ENCODE results near the gene ELAC1.
"Not testable (repeated sequence)": the region's sequence is repeated elsewhere in the genome, so short reads cannot be mapped to it uniquely, and the experiment has no call there.

Gene ELAC1

GRCh38 chr18:50967714-50968661 lies at the start of gene ELAC1:
ELAC1 (plus strand) TSS chr18:50968040; CDS start chr18:50974405, 6,365 bp downstream.
- peak; percentile 34 to 45 for DNase-seq (ENCODE audit: low read depth in 1 of 2, low spot score in 1 of 2)

DNA sequence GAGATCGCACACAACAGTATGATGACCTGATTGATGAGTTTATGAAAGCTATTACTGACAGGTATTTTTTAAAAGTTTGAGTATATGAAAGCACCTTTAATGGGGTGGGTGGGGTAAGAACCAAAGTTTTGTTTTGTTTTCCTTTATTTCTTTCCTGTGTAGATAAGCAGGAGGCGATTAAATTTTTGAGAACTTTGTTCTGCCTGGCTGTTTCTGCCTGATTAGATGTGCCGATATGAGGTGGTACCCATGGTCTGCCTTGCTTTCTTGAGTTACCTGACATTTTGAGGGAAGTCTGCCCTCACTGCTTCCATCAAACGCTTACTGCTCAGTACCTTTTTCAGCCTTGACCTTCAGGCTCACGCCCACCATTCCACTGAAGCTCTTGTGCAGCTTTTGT lies 49.7 kb upstream of the ELAC1 start:
- DNase-seq (ENCODE audit: low read depth in 1 of 2, low spot score in 1 of 2) = no peak

- no peak for DNase-seq (ENCODE audit: low read depth in 1 of 2, low spot score in 1 of 2)
Measured at GRCh38 chr18:50924372-50924771, 43.5 kb upstream of the ELAC1 start.

DNA sequence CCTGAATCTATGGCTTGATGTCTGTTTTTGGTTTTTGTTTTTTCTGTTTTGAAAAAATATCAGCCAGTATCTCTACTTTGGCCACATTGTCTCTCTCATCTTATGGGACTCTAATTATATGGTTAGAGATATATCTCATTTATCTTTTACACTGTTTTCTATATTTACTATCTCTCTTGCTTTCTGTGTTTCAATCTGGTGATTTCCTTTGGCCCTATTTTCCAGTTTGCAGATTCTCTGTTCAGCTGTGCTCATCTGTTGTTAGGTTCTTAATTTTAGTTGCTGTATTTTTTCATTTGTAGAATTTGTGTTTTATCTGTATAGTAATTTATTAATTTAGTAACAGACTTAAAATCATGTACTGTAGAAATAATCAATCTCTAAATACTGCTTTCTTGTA lies 41.3 kb upstream of the ELAC1 start:
- no peak for DNase-seq (ENCODE audit: low read depth in 1 of 2, low spot score in 1 of 2)

GRCh38 chr18:50928551-50928950 lies 39.3 kb upstream of the ELAC1 start:
- DNase-seq (ENCODE audit: low read depth in 1 of 2, low spot score in 1 of 2) = no peak

GRCh38 chr18:50933684-50934083 lies 34.2 kb upstream of the ELAC1 start:
- DNase-seq (ENCODE audit: low read depth in 1 of 2, low spot score in 1 of 2) = no peak

GRCh38 chr18:50934545-50935211 lies 33.2 kb upstream of the ELAC1 start:
- no peak for DNase-seq (ENCODE audit: low read depth in 1 of 2, low spot score in 1 of 2)

- DNase-seq (ENCODE audit: low read depth in 1 of 2, low spot score in 1 of 2) = no peak
Measured at GRCh38 chr18:50935493-50936191, 32.2 kb upstream of the ELAC1 start.

DNA sequence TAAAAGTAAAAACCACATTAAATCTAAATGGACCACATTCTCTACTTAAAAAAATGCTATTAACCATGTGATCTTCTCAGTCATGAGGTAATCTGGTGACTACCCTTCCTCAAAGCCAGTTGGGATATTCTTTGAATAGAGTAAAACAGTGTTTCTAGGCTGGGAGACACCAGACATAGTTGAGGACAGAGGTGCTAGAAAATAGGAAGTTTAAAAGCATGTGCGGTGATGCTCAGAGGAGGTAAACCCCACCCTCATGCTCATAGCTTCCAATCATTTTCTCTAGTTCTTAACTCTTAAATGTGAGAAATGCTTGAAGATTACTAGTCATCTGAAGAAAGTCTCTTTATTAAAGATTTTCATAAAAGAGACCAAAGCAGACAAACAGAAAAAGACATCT lies 30.7 kb upstream of the ELAC1 start:
- no peak for DNase-seq (ENCODE audit: low read depth in 1 of 2, low spot score in 1 of 2)

GRCh38 chr18:50938912-50939311 lies 28.9 kb upstream of the ELAC1 start:
- DNase-seq (ENCODE audit: low read depth in 1 of 2, low spot score in 1 of 2) = no peak

DNA sequence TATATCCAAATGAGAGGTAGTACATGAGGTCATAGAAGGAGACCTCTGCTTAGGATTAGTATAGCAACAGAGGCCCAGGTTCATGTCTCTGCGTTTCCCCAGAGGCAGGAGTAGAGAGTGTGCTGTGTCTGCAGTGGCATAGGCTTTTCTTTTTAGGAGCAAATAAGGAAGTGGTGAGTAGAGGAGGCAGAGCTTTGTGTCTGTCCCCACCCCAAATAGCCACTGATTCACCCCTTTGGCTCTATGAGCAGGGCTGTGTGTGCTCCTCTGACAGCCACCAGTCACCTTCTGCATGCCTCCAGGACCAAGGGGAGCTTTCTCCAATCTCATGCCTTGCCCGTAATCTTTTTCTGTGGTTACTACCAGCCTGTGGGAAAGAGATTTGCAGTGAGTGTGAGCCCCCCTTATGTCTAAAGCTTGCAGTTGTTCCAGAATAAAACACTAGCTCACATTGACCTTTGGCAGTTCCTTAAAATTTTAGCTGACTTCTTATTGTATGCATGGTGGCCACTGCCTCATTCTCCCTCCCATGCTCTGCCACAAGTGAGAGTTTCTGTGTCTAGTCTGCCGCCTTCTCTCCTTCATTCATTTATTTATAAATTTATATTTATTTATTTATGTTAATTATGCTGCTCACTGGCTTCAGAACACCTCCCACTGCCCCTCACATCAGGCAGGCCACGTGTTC lies 23.5 kb upstream of the ELAC1 start:
- DNase-seq (ENCODE audit: low read depth in 1 of 2, low spot score in 1 of 2) = no peak

DNA sequence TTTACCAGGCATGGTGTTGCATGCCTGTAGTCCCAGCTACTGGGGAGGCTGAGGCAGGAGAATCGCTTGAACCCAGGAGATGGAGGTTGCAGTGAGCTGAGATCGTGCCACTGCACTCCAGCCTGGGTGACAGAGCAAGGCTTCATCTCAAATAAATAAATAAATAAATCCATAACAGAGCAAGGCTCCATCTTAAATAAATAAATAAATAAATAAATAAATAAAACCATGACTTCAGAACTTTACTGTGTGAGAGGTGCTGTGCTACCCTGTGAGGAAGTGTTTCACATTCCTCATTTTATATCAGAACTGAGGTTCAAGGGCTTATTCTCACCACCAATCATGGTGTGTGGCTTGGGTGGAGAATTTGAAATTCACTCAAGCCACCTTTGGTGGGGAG lies 21.9 kb upstream of the ELAC1 start:
- DNase-seq (ENCODE audit: low read depth in 1 of 2, low spot score in 1 of 2) = not testable (repeated sequence)

- DNase-seq (ENCODE audit: low read depth in 1 of 2, low spot score in 1 of 2) = no peak
Measured at GRCh38 chr18:50947899-50948298, 19.9 kb upstream of the ELAC1 start.

GRCh38 chr18:50949185-50949584 lies 18.7 kb upstream of the ELAC1 start:
- no peak for DNase-seq (ENCODE audit: low read depth in 1 of 2, low spot score in 1 of 2)

- DNase-seq (ENCODE audit: low read depth in 1 of 2, low spot score in 1 of 2) = no peak
Measured at GRCh38 chr18:50950626-50951025, 17.2 kb upstream of the ELAC1 start.

- DNase-seq (ENCODE audit: low read depth in 1 of 2, low spot score in 1 of 2) = no peak
Measured at GRCh38 chr18:50953822-50954221, 14.0 kb upstream of the ELAC1 start.

DNA sequence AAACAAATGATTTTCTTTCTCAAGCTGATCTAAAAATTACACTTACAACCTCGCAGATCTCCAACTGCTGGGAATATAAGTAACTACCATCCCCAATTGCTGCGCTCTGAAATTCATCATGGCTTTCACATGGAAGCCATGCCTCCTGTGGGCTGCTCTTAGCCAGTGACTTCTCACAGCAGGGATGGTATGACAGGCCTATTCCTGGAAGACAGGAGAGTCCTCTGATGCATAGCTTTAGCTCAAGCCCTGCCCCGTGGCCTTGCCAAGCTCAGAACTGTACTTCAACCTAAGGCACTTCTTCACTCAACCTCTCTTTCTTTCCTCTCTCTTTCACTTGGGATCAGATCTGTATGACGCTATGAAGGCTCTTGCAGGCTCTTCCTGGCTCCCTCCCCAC lies 12.6 kb upstream of the ELAC1 start:
- no peak for DNase-seq (ENCODE audit: low read depth in 1 of 2, low spot score in 1 of 2)

DNA sequence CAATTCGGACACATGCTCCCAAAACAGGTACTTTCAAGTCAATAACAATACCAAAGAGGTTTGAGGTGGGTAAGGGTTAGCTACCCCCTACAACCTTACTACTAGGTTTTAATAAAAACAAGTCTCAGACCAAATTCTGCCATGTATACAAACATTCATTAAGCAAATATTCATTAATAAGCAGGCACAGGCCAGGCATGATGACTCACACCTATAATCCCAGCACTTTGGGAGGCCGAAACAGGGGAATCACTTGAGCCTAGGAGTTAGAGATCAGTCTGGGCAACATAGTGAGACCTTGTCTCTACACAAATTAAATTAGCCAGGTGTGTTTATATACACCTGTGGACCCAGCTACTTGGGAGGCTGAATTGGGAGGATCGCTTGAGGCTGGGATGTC lies 11.7 kb upstream of the ELAC1 start:
- no peak for DNase-seq (ENCODE audit: low read depth in 1 of 2, low spot score in 1 of 2)

- DNase-seq (ENCODE audit: low read depth in 1 of 2, low spot score in 1 of 2) = no peak
Measured at GRCh38 chr18:50961974-50962373, 5.9 kb upstream of the ELAC1 start.

GRCh38 chr18:50969448-50969847 lies 1.6 kb downstream of the ELAC1 start:
- no peak for DNase-seq (ENCODE audit: low read depth in 1 of 2, low spot score in 1 of 2)

- DNase-seq (ENCODE audit: low read depth in 1 of 2, low spot score in 1 of 2) = no peak
Measured at GRCh38 chr18:50970006-50970405, 2.2 kb downstream of the ELAC1 start.
